Epithelial cell of proximal tubule (primary cell): ENCODE measurements around the gene KRT10. TPM values are rescaled to one million over a fixed set of nuclear protein-coding genes. Genes with fewer than 3 reads are reported as not detected.
"Not testable (repeated sequence)": the region's sequence is repeated elsewhere in the genome, so short reads cannot be mapped to it uniquely, and the experiment has no call there.

Experiments used
- DNase-seq: peaks from one replicate; pipeline ENCODE4 v3.0.0-alpha.2; 2011; ENCODE audit warnings: low read depth
- H3K4me3 ChIP-seq: 2 replicates; pipeline ENCODE4 v1.5.1; 2011; ENCODE audit warnings: low read depth, mild to moderate bottlenecking, low read length
- total RNA-seq: library from RNA; depleted of rRNA; stranded (reverse); fragments of >200 nt; gene quantifications from 2 replicates; pipeline ENCODE4 v1.2.3, GENCODE V29; 2015
- TF ChIP-seq, protein P1 (sequence below): conservative IDR thresholded peaks from 2 replicates; pipeline ENCODE4 v1.5.1; 2012; ENCODE audit warnings: low read depth, mild to moderate bottlenecking, low read length

Gene KRT10
- total RNA-seq, 1 donor from 2014 or later: 10.8 TPM

DNA sequence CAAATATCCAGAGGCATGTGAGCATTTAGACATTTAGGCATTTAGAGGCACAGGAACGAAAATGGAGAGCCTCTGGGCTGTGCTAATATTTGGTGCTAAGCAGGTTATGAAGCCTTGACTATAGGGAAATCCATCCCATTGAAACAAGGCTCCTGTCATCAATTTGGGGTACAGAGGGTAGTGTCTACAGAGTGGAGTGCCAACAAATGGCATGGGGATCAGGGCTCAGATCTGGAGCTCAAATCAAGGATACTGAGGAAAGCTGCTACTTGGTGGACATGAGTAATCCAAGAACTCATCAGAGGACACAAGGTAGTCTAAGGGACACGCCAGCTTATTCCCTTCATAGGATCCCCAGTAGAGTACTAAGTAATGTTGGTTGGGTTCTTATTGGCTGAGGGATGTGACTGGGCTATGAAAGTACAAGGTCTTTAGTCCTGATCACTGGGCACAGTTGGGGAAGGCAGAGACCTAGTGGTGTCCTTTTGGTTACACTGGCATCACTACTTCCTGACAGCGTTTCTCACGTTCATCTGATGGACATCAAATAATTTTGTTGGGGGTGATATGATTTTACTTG is 5.2 kb downstream of the KRT10 start:
- no peak overlapping the region for H3K4me3 ChIP-seq
- no peak for DNase-seq
- TF ChIP-seq, protein P1, sequence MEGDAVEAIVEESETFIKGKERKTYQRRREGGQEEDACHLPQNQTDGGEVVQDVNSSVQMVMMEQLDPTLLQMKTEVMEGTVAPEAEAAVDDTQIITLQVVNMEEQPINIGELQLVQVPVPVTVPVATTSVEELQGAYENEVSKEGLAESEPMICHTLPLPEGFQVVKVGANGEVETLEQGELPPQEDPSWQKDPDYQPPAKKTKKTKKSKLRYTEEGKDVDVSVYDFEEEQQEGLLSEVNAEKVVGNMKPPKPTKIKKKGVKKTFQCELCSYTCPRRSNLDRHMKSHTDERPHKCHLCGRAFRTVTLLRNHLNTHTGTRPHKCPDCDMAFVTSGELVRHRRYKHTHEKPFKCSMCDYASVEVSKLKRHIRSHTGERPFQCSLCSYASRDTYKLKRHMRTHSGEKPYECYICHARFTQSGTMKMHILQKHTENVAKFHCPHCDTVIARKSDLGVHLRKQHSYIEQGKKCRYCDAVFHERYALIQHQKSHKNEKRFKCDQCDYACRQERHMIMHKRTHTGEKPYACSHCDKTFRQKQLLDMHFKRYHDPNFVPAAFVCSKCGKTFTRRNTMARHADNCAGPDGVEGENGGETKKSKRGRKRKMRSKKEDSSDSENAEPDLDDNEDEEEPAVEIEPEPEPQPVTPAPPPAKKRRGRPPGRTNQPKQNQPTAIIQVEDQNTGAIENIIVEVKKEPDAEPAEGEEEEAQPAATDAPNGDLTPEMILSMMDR: no peak

DNA sequence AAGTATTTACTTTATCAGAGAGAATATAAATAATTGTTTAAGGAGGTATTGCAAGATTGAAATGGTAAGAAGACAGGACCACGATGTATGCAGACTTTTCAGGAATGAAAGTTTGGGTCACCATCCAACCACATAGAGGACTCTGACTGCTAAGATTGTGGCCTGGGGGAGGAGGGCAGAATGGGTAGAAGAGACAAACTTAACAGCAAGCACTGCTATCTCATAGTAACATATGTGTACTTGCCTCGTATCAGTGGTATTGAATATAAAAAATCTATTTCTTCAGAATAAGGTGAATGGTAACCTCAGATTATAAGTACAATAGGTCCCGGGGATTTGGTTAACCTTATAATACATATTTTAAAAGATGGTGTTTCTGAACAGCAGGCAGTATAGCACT is 5.8 kb downstream of the KRT10 start:
- H3K4me3 ChIP-seq: no peak overlapping the region
- TF ChIP-seq, protein P1: no peak

DNA sequence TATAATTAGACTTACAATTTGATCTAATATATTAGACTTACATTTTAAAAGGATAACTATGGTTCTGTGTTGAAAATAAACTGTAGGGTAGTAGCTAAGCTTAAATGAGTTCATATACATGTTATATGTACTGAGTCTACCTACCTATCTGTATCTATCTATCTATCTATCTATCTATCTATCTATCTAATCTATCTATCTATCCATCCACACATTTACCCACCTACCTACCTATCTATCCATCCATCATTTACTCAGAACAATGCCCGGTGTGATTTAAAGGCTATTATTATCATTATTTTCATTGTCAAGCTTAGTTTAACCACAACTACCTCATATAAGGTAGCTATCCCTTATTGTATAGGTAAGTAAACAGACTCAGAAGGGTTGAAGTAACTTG is 7.0 kb downstream of the KRT10 start:
- DNase-seq: no peak
- TF ChIP-seq, protein P1: no peak
- H3K4me3 ChIP-seq: no peak overlapping the region

More for the DNA sequence above, 5.8 kb downstream of the KRT10 start:
- DNase-seq: no peak

DNA sequence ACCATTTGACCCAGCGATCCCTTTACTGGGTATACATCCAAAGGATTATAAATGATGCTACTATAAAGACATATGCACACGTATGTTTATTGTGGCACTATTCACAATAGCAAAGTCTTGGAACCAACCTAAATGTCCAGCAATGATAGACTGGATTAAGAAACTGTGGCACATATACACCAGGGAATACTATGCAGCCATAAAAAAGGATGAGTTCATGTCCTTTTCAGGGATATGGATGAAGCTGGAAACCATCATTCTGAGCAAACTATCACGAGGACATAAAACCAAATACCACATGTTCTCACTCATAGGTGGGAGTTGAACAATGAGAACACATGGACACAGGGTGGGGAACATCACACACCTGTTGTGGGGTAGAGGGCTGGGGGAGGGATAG is 7.8 kb downstream of the KRT10 start:
- not testable (repeated sequence) for H3K4me3 ChIP-seq, DNase-seq

DNA sequence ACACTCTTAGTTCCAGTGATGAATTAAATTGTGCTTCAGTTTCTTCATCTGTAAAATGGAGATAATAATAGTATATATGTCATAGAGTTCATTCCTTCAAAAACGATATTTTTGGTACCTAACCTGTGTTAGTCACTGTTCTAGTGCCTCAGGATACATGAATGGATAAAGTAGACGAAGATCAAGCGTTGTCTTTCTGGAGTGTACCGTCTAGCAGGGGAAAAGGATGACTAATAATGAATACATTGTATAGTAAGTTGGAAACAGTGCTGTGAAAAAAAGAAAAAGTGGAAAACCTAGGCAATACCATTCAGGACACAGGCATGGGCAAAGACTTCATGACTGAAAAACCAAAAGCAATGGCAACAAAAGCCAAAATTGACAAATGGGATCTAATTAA is 8.6 kb downstream of the KRT10 start:
- no peak for DNase-seq
- TF ChIP-seq, protein P1: no peak
- H3K4me3 ChIP-seq: no peak overlapping the region

DNA sequence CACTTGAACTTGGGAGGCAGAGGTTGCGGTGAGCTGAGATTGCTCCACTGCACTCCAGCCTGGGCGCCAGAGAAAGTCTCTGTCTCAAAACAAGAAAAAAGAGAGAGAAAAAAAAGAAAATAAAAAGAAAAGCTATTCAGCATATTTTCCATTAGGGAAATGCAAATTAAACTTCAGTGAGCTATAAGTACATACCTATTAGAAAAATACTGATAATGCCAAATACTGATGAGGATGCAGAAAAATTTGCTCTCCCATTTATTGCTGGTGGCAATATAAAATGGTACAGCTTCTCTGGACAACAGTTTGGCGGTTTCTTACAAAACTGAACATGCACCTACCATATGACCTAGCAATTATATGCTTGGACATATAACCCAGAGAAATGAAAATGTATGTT is 9.8 kb downstream of the KRT10 start:
- TF ChIP-seq, protein P1: no peak
- H3K4me3 ChIP-seq: no peak overlapping the region
- no peak for DNase-seq

DNA sequence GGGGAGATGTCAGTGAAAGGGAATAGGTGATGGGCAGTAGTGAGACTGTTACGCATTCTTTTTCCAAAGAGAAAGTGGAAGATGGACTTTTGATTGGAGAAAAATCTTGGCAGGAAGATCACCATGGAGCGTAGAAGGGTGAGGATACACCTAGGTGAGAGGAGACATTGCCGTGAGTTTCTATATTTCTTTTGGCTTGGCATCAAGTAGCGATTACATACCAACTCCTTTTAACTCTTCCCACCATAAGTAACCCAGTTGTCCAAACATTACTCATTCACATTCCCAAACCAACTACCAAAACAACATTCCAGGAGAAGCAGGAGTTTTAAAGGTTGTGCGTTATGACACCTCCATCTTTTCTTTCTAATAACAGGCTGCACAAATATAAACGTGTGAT is 11.9 kb downstream of the KRT10 start:
- H3K4me3 ChIP-seq: no peak overlapping the region
- no peak for DNase-seq
- TF ChIP-seq, protein P1: no peak
